ENCODE results near the gene NAP1L4. TPM values are rescaled to one million over a fixed set of nuclear protein-coding genes. Genes with fewer than 3 reads are reported as not detected.

Gene NAP1L4
- total RNA-seq, 1 donor from 2014 or later, result 184 TPM

DNA sequence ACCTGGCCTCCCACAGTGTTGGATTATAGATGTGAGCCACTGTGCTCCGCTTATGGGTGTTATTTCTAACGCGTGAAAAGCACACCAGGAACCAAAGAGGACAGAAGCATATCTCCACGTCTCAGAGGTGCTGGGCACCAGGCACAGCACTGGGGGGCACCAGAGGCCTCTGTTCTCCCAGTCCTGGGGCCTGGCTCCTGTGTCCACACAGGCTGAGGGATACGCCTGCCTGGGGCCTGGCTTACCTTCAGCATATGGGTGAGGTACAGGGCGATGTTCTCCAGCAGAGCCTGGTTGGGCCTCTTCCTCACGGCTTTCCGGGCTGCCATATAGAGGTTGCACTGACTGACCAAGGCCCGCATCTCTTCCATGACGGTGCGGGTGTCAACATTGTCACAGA lies 24.7 kb upstream of the NAP1L4 start:
- Mint-ChIP-seq H3K27ac (no peak overlapping the region), H3K4me1 (ENCODE audit: low read depth) (peaks cover 16% of the 10 kb centered on the region), H3K27me3 (no peaks in the 10 kb centered on the region), H3K36me3 (ENCODE audit: insufficient read depth) (peaks cover 21% of the 10 kb centered on the region), H3K9me3 (ENCODE audit: low read depth) (no peaks in the 10 kb centered on the region), H3K4me3 (ENCODE audit: low read depth) (no peak overlapping the region)
- TF ChIP-seq, protein P1, sequence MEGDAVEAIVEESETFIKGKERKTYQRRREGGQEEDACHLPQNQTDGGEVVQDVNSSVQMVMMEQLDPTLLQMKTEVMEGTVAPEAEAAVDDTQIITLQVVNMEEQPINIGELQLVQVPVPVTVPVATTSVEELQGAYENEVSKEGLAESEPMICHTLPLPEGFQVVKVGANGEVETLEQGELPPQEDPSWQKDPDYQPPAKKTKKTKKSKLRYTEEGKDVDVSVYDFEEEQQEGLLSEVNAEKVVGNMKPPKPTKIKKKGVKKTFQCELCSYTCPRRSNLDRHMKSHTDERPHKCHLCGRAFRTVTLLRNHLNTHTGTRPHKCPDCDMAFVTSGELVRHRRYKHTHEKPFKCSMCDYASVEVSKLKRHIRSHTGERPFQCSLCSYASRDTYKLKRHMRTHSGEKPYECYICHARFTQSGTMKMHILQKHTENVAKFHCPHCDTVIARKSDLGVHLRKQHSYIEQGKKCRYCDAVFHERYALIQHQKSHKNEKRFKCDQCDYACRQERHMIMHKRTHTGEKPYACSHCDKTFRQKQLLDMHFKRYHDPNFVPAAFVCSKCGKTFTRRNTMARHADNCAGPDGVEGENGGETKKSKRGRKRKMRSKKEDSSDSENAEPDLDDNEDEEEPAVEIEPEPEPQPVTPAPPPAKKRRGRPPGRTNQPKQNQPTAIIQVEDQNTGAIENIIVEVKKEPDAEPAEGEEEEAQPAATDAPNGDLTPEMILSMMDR (IDR thresholded peaks at IDR 0.05; ENCODE audit: unreplicated experiment), result no peak
- DNase-seq (ENCODE audit: low spot score, unreplicated experiment), result no peak

DNA sequence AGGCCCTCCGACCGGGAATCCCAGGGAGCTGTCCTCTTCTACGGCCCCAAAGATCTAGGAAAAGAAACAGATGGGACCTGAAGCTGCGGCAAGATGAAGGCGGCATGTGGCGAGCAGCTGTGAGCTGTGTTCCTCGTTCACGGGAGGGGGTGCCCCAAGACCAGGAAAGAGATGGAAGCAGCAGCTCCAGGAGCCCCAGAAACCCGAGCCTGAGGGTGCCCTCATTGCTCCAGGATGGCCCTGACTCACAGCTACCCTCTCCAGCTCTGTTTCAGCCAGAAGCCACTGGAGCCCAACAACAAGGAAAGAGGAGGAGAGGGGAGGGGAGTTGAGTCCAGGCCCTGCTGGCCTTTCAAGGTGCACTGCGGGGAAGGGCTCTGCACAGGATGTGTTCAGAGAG lies 23.7 kb upstream of the NAP1L4 start:
- Mint-ChIP-seq H3K4me1 (ENCODE audit: low read depth) (peaks cover 6% of the 10 kb centered on the region), H3K4me3 (ENCODE audit: low read depth) (no peak overlapping the region), H3K36me3 (ENCODE audit: insufficient read depth) (peaks cover 23% of the 10 kb centered on the region), H3K27me3 (no peaks in the 10 kb centered on the region), H3K27ac (no peak overlapping the region), H3K9me3 (ENCODE audit: low read depth) (no peaks in the 10 kb centered on the region)
- no peak for DNase-seq (ENCODE audit: low spot score, unreplicated experiment)
- TF ChIP-seq, protein P1 (IDR thresholded peaks at IDR 0.05; ENCODE audit: unreplicated experiment), result no peak

DNA sequence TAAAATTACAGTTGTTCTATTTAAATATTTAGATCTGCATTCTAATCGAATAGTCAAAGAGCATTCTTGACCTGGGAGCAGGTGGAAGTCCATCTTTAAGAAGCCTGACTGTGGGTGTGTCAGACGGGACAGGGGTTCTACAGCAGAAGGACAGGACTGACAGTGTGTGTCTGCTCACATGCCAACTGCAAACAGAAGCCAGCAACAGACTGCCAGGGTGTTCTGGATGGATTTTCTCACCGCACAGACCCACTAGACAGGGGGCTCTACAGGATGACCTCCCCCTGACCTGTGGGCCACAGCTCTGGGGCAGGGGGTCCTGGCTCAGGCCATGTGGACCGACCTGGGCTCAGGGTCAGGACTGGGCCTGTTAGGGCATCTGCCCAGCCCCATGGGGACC lies 22.8 kb upstream of the NAP1L4 start:
- no peaks in the 10 kb centered on the region for H3K4me1 Mint-ChIP-seq (ENCODE audit: low read depth)
- H3K4me3 Mint-ChIP-seq (ENCODE audit: low read depth), result no peak overlapping the region
- DNase-seq (ENCODE audit: low spot score, unreplicated experiment), result no peak
- TF ChIP-seq, protein P1 (IDR thresholded peaks at IDR 0.05; ENCODE audit: unreplicated experiment), result no peak
- H3K36me3 Mint-ChIP-seq (ENCODE audit: insufficient read depth), result peaks cover 23% of the 10 kb centered on the region
- H3K27ac Mint-ChIP-seq, result no peak overlapping the region
- no peaks in the 10 kb centered on the region for H3K27me3 Mint-ChIP-seq
- no peaks in the 10 kb centered on the region for H3K9me3 Mint-ChIP-seq (ENCODE audit: low read depth)

DNA sequence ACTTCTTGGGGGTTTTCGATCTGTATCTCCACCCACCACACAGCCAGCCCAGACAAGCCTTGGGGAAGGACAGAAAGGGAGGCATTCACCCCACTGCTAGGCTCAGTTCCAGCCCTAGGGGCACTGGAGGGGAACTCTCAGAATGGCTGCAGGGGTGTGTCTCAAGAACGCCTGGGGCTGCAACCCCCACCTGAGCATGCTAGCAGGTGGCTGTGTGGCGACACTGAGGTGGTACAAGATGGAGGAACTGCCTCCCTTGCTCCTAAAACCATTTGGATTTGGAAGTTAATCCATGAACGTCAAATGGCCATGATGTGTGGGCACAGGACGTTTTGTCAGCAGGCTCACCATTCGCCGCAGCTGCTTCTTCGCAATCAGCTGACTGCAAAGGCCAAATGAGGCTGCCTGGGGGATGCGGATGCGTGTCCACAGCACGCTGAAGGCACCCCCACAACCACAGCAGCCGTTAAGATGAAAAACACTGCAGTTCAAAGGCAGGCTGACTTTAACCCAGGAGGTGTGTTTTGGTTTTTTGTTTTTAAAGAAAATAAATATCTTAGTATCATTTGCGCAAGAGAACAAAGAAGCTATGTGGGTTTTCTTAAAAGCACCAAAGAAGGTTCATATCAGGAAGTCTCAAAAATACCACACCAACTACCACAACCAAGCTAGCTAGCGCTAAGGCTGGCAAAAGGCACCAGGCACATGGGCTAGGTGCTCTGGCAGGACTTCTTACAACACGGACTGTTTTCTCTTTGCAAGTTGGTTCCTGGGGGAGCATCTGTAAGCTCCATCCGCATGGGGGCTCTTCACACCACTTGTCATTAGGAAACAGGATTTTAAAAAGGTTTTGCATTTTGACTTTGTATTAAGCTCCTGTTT lies 22.2 kb upstream of the NAP1L4 start:
- H3K9me3 Mint-ChIP-seq (ENCODE audit: low read depth), result no peaks in the 10 kb centered on the region
- H3K36me3 Mint-ChIP-seq (ENCODE audit: insufficient read depth), result peaks cover 24% of the 10 kb centered on the region
- no peak for DNase-seq (ENCODE audit: low spot score, unreplicated experiment)
- no peak overlapping the region for H3K27ac Mint-ChIP-seq
- no peaks in the 10 kb centered on the region for H3K4me1 Mint-ChIP-seq (ENCODE audit: low read depth)
- no peaks in the 10 kb centered on the region for H3K27me3 Mint-ChIP-seq
- TF ChIP-seq, protein P1 (IDR thresholded peaks at IDR 0.05; ENCODE audit: unreplicated experiment), result no peak
- no peak overlapping the region for H3K4me3 Mint-ChIP-seq (ENCODE audit: low read depth)

DNA sequence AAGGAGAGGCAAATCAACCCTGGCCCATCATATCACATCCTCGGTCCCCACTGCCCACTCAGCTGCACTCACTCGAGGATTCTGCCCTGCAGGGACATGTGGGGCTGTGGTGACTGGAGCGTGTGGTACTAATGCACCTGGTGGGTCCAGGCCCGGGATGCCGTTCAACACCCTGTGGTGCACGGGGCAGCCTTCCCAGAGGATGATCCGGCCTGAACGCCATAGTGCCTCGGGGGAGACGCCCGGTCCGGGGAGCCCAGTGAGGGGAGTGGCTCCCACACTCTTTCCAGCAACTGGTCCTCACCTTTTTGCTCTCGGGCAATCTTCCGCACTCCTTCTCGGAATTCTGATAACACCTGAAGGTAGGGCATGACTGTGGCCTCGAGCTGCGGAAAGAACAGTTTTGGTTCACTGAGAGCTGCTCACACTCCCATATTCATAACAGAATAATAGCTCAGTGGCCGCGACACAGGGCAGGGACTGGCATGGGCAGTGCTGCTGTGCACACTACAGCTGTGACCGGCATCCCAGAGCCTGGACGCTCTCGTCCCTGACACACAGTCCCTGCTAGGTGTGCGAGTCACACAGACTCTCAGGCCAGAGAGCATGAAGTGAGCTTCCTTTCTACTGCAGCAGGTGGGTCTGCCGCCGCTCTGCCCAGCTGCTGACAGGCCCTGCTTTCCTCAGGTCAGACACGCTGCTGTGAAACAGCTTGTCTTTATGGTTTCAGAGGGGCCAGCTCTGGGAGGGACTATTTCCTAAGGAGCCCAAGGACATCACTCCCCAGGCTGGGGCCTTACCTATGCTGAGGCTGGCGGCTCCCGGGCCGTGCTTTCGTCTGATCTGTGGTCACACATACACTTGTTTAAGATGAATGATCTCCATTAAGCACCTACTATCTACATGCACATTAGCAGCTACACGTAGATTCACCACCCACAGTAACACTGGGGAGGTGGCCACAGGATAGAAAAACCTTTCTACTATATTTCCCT lies 20.1 kb upstream of the NAP1L4 start:
- Mint-ChIP-seq H3K4me1 (ENCODE audit: low read depth) (no peaks in the 10 kb centered on the region), H3K4me3 (ENCODE audit: low read depth) (no peak overlapping the region), H3K27ac (no peak overlapping the region), H3K9me3 (ENCODE audit: low read depth) (no peaks in the 10 kb centered on the region), H3K36me3 (ENCODE audit: insufficient read depth) (peaks cover 15% of the 10 kb centered on the region), H3K27me3 (no peaks in the 10 kb centered on the region)
- no peak for DNase-seq (ENCODE audit: low spot score, unreplicated experiment)
- TF ChIP-seq, protein P1 (IDR thresholded peaks at IDR 0.05; ENCODE audit: unreplicated experiment), result no peak

All from progenitor cell of endocrine pancreas (in vitro differentiated cells).